ENCODE data around the gene NUDT22.

Gene NUDT22

DNA sequence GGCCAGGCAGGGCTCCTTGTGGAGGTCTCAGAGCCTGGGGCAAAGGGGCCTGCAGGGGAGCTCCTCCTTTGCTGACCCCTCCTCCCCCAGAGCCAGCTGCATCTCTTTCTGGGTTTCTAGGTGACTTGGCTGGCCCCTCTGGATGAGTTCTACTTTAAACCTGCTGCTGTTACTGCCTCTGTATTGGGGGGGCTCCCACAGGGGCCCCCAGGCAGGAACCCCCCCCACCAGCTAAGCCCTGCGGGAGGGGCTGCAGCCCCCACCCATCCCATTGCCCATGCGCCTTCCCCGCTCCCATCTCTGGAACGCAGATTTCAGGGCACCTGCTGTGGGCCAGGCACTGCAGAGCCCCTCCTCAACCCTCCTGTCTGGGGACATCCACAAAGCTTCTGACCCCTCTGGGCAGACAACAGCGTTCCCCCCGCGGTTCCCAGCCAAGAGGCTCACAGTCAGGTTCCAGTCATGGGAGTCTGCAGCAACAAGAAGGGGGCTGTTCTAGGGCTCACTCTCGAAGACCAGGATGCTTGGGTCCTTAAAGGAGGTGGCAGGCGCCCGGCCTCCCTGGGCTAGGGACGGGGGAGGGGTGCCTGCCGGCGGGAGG, 24.4 kb downstream of the NUDT22 start:
- TF ChIP-seq POLR2AphosphoS5 (IDR thresholded peaks at IDR 0.05; ENCODE audit: low read depth, low read length), result no peak
- TF ChIP-seq TAF1 (IDR thresholded peaks at IDR 0.05; ENCODE audit: low read depth, low read length), result no peak
- TF ChIP-seq SPI1 (IDR thresholded peaks at IDR 0.05; ENCODE audit: low read depth, low read length), result no peak
- no peak for TF ChIP-seq POLR2A (IDR thresholded peaks at IDR 0.05; ENCODE audit: low read depth, low read length)
- no peak for TF ChIP-seq PAX5 (IDR thresholded peaks at IDR 0.05; ENCODE audit: insufficient read depth, low read length, severe bottlenecking)
- TF ChIP-seq POU2F2 (IDR thresholded peaks at IDR 0.05; ENCODE audit: low read depth, low read length), result no peak
- FAIRE-seq, result no peak

DNA sequence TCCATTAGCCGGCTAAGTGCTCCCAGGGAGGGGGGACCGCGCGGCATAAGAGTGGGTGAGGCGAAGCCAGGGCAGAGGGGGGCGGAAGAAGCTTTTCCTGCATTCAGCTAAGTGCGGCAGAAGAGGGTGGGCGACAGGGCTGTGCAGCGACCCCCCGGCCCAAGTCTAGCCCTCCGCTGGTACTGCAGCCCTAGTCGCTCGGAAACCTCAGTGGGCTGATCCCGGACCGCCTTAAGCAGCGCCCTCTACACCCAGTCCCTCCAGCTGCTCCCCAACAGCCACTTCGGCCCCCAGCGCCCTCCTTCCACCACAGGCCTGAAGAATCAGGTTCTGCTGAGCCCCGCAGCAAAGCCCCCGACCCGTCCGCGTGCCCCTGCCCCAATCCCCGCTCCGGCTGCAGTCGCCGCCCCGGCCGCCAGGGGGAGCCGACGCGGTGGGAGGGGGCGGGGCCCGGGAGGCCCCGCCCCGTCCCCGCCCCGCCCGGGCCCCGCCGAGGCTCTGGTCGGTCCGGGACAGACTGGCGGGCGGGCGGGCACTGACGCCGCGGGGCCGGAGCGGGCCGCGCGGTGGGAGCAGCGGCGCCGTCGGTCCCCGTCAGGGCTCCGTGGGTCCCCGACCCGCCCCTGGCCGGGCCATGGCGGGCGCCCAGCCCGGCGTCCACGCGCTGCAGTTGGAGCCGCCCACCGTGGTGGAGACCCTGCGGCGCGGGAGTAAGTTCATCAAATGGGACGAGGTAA, 25.1 kb downstream of the NUDT22 start, which contains the start of gene PLCB3:
PLCB3 (plus strand) TSS at position 515 of the 737 bp plus-strand sequence; CDS start at position 635, 120 bp downstream.
- FAIRE-seq, result peak; percentile 41
- peak; percentile 92 for DNase-seq (ENCODE audit: insufficient read length, low spot score)
- TF ChIP-seq TAF1 (IDR thresholded peaks at IDR 0.05; ENCODE audit: low read depth, low read length), result no peak
- no peak for TF ChIP-seq POU2F2 (IDR thresholded peaks at IDR 0.05; ENCODE audit: low read depth, low read length)
- no peak for TF ChIP-seq PAX5 (IDR thresholded peaks at IDR 0.05; ENCODE audit: insufficient read depth, low read length, severe bottlenecking)
- no peak for TF ChIP-seq SPI1 (IDR thresholded peaks at IDR 0.05; ENCODE audit: low read depth, low read length)
- no peak for TF ChIP-seq POLR2A (IDR thresholded peaks at IDR 0.05; ENCODE audit: low read depth, low read length)
- TF ChIP-seq POLR2AphosphoS5 (IDR thresholded peaks at IDR 0.05; ENCODE audit: low read depth, low read length), result no peak

More for the DNA sequence above, 24.4 kb downstream of the NUDT22 start:
- no peak for DNase-seq (ENCODE audit: insufficient read length, low spot score)

DNA sequence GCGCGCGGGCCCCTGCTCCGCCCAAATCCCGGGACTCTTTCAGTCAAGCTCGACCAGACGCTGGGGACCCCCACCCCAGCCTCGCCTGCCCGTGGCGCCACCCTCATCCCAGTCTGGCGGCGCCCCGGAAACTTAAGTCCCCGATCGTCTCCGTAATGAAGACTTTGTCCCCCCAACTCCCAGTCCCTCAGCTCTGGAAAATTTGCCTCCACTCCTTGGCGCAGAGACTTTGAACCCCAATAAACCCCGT, 25.6 kb downstream of the NUDT22 start:
- no peak for DNase-seq (ENCODE audit: insufficient read length, low spot score)
- no peak for FAIRE-seq
- TF ChIP-seq TAF1 (IDR thresholded peaks at IDR 0.05; ENCODE audit: low read depth, low read length) (no peak), POLR2A (IDR thresholded peaks at IDR 0.05; ENCODE audit: low read depth, low read length) (no peak), SPI1 (IDR thresholded peaks at IDR 0.05; ENCODE audit: low read depth, low read length) (no peak), PAX5 (IDR thresholded peaks at IDR 0.05; ENCODE audit: insufficient read depth, low read length, severe bottlenecking) (no peak), POLR2AphosphoS5 (IDR thresholded peaks at IDR 0.05; ENCODE audit: low read depth, low read length) (no peak), POU2F2 (IDR thresholded peaks at IDR 0.05; ENCODE audit: low read depth, low read length) (no peak)

DNA sequence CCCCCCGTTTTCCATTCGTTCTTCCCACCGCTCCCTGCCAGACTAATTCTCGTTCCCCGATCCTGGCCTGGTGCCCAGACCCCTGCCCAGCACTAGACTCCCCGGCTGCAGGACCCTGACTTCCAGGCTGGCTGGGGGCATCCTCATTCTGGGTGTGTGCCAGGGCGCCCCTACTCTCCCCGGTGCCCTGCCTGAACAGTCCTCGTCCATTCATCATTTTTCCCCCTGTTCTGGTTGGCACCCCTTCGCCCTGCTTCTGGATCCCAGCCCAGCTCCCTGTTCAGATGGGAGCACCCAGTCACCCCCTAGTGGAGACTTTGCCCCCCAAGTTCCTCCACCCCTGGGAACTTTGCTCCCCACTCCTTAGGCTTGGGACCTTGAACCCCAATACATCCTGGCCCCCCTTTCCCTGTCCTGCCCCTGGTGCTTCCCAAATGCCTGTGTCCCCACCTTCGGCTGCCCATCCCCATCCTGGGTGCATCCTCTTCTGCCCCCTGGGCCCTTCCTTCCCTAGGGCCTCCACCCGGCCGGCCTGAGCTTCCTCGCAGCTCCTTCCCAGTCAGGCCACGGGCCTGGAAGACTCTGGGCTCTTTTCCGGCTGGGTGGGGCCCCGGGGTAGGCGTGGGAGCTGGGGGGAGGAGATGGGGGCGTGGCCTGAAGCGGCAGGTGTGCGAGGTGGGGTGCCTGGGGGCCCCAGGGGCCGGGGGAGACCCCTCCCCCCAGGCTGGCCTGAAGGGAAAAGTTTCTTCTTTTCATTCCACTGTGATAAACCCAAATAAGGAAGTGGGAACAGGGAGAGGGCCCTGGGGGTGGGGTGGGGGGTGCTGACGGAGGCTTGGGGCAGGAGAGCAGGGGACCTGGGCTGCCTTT, 26.2 kb downstream of the NUDT22 start:
- DNase-seq (ENCODE audit: insufficient read length, low spot score) (no peak), FAIRE-seq (no peak)
- no peak for TF ChIP-seq PAX5 (IDR thresholded peaks at IDR 0.05; ENCODE audit: insufficient read depth, low read length, severe bottlenecking)
- peak; percentile 24; the same call in 1 of the 2 replicates for TF ChIP-seq SPI1 (IDR thresholded peaks at IDR 0.05; ENCODE audit: low read depth, low read length)

DNA sequence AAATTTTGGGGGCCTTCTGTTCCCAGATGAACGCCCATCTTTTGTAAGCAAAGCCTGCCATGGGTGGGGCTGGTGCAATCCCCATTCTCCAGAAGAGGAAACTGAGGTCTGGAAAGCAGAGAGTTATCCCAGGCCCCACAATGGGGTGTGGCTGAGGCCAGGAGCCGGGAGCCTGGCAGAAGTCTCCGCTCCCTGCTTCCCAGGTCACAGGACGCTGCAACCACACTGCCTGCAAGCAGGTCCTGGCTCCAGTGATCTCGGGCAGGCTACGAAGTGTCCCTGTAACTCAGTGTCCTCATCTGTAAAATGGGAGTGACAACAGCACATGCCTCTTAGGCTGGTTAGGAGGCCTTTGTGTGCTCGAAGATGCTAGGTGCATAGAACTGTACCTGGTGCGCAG, 27.0 kb downstream of the NUDT22 start:
- TF ChIP-seq POU2F2 (IDR thresholded peaks at IDR 0.05; ENCODE audit: low read depth, low read length) (no peak), SPI1 (IDR thresholded peaks at IDR 0.05; ENCODE audit: low read depth, low read length) (no peak), TAF1 (IDR thresholded peaks at IDR 0.05; ENCODE audit: low read depth, low read length) (no peak), PAX5 (IDR thresholded peaks at IDR 0.05; ENCODE audit: insufficient read depth, low read length, severe bottlenecking) (no peak), POLR2A (IDR thresholded peaks at IDR 0.05; ENCODE audit: low read depth, low read length) (no peak), POLR2AphosphoS5 (IDR thresholded peaks at IDR 0.05; ENCODE audit: low read depth, low read length) (no peak)
- FAIRE-seq (no peak), DNase-seq (ENCODE audit: insufficient read length, low spot score) (no peak)

DNA sequence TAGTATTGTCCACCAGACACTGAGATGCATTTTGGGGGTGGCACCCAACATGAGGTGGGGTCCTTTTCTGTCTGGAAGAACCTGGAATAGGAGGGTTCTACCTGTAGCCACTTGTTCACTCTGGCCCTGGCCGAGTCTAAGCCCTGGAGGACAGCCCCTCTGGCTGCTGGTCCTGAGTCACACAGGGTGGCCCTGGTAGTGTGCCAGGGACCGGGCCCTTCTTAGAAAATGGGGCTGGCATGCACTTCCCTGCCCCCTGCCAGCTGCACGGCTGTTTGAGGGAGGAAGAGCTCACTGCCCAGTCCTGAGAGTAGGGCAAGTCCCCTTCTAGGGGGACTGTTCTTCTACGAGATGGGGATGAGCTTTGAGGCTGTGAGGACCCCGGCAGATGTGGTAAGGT, 27.4 kb downstream of the NUDT22 start:
- TF ChIP-seq PAX5 (IDR thresholded peaks at IDR 0.05; ENCODE audit: insufficient read depth, low read length, severe bottlenecking), result no peak
- TF ChIP-seq SPI1 (IDR thresholded peaks at IDR 0.05; ENCODE audit: low read depth, low read length), result no peak
- TF ChIP-seq TAF1 (IDR thresholded peaks at IDR 0.05; ENCODE audit: low read depth, low read length), result no peak
- no peak for TF ChIP-seq POLR2AphosphoS5 (IDR thresholded peaks at IDR 0.05; ENCODE audit: low read depth, low read length)
- TF ChIP-seq POU2F2 (IDR thresholded peaks at IDR 0.05; ENCODE audit: low read depth, low read length), result no peak
- TF ChIP-seq POLR2A (IDR thresholded peaks at IDR 0.05; ENCODE audit: low read depth, low read length), result no peak
- FAIRE-seq (no peak), DNase-seq (ENCODE audit: insufficient read length, low spot score) (no peak)

DNA sequence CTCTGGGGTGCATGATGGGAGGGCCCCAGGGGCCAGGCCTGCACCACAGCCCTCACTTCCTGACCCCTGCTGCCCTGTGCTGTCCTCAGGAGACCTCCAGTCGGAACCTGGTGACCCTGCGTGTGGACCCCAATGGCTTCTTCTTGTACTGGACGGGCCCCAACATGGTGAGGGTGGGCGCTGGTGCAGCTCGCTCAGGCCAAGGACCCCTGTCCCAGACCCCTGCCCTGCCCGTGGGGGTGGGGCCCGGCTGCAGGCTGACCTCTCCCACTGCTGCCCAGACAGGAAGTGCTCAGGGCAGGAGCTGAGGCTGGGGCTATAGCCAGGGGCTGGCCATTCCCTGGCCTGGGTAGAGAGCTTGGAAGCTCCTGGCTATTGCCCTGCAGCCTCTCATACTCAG, 28.3 kb downstream of the NUDT22 start:
- FAIRE-seq, result no peak
- no peak for TF ChIP-seq TAF1 (IDR thresholded peaks at IDR 0.05; ENCODE audit: low read depth, low read length)
- no peak for TF ChIP-seq POLR2AphosphoS5 (IDR thresholded peaks at IDR 0.05; ENCODE audit: low read depth, low read length)
- TF ChIP-seq SPI1 (IDR thresholded peaks at IDR 0.05; ENCODE audit: low read depth, low read length), result no peak
- TF ChIP-seq PAX5 (IDR thresholded peaks at IDR 0.05; ENCODE audit: insufficient read depth, low read length, severe bottlenecking), result no peak
- no peak for TF ChIP-seq POU2F2 (IDR thresholded peaks at IDR 0.05; ENCODE audit: low read depth, low read length)
- no peak for TF ChIP-seq POLR2A (IDR thresholded peaks at IDR 0.05; ENCODE audit: low read depth, low read length)
- DNase-seq (ENCODE audit: insufficient read length, low spot score), result no peak

DNA sequence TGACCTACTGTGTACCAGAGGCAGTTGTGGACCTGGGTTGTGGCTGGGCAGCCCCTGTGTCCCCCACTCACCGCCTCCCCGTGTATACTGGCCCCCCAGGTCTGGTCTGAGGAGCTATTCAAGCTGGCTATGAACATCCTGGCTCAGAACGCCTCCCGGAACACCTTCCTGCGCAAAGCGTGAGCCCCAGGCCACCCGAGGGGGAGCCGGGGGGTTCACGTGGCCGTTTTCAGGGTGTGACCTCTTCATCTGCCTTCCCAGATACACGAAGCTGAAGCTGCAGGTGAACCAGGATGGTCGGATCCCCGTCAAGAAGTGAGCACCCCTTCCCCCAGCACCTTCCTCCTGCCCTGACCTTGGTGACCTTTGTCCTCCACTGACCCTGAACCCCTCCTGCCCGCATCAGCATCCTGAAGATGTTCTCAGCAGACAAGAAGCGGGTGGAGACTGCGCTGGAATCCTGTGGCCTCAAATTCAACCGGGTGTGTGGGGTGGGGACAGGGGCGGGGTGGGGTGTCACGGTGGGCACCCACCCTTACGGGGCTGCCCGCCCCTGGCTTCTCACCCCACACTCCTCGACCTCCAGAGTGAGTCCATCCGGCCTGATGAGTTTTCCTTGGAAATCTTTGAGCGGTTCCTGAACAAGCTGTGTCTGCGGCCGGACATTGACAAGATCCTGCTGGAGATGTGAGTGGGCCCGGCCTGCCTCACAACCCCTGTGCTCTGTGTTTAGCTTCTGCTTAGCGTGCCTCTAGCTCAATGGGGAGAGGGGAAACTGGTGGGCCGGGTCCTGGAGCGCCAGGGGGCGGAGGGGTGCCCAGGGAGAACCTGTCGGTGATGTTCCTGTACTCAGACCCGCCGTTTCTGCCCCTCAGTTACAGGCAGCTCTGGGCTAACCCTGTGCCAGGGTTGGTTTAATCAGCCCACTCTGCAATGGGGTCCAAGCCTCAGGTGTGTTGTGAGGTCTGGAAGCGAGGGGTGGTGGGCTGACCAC, 29.4 kb downstream of the NUDT22 start:
- FAIRE-seq (no peak), DNase-seq (ENCODE audit: insufficient read length, low spot score) (no peak)
- TF ChIP-seq POLR2AphosphoS5 (IDR thresholded peaks at IDR 0.05; ENCODE audit: low read depth, low read length) (no peak), PAX5 (IDR thresholded peaks at IDR 0.05; ENCODE audit: insufficient read depth, low read length, severe bottlenecking) (no peak), TAF1 (IDR thresholded peaks at IDR 0.05; ENCODE audit: low read depth, low read length) (no peak), POLR2A (IDR thresholded peaks at IDR 0.05; ENCODE audit: low read depth, low read length) (no peak), SPI1 (IDR thresholded peaks at IDR 0.05; ENCODE audit: low read depth, low read length) (no peak), POU2F2 (IDR thresholded peaks at IDR 0.05; ENCODE audit: low read depth, low read length) (no peak)
